HCT116 (cell line): Measurements from ENCODE around the gene FIP1L1. TPM values are rescaled to one million over a fixed set of nuclear protein-coding genes. Genes with fewer than 3 reads are reported as not detected.
"Not testable (repeated sequence)": the region's sequence is repeated elsewhere in the genome, so short reads cannot be mapped to it uniquely, and the experiment has no call there.

Source experiments
- ATAC-seq: fragments of 200-7000 bp; cut with Tn5 transposase; 2 replicates; pipeline ENCODE4 v1.9.1; 2020; ENCODE audit warnings: mild to moderate bottlenecking, moderate library complexity
- BruUV-seq: library from RNA; stranded (reverse); fragments of 400-500 nt; replicated peaks from 2 replicates; lab custom pipeline; 2021; lab: Mats Ljungman, UMichigan
- CTCF ChIA-PET: fragments of 300-600 bp; sonication (Branson Sonifier 250); formaldehyde crosslinking; loops from one replicate; lab custom pipeline; 2021; ENCODE audit warnings: antibody characterized with exemption; lab: Charles Lee
- POLR2A ChIA-PET: fragments of 300-600, 350-600 bp; sonication (Branson Sonifier 250); formaldehyde crosslinking; loops from one replicate; lab custom pipeline; 2021; ENCODE audit warnings: antibody characterized with exemption; lab: Charles Lee
- RAD21 ChIA-PET, 2 experiments: fragments of 300-600 bp; sonication (Branson Sonifier 250); formaldehyde crosslinking; loops; one replicate each; lab custom pipeline; 2023; ENCODE audit warnings: low total read pairs in 2 of 2; ENCODE audit not compliant: uncharacterized antibody in 2 of 2, unreplicated experiment in 2 of 2, low non-redundant PET in 1 of 2; lab: Charles Lee
- DNase-seq: peaks from one replicate; pipeline ENCODE4 v3.0.0-alpha.2; 2010; ENCODE audit warnings: low read depth, low spot score
- H2AFZ ChIP-seq: fragments of 200-600 bp; shearing (Covaris generic), sonication (generic); 2 replicates; pipeline ENCODE4 v1.6.1; 2017; ENCODE audit warnings: low read depth, mixed run types, mixed read lengths, antibody characterized with exemption, low read length; ENCODE audit not compliant: poor library complexity, severe bottlenecking
- H3K27ac ChIP-seq: 2 replicates; pipeline ENCODE4 v1.5.1; 2012; ENCODE audit warnings: low read depth, low read length
- H3K27me3 ChIP-seq: fragments of 200-600 bp; sonication (generic); 2 replicates; pipeline ENCODE4 v1.6.1; 2016; ENCODE audit warnings: mixed run types, low read length, mixed read lengths; ENCODE audit not compliant: insufficient read depth
- H3K36me3 ChIP-seq, 2 experiments: fragments of 200-500 bp in 1 of 2; fragments of 200-600 bp in 1 of 2; sonication (Bioruptor generic) in 1 of 2; sonication (generic) in 1 of 2; 2 replicates each; pipeline versions ENCODE4 v1.5.1 to v1.6.1; 2014 to 2016; ENCODE audit warnings: low read length in 2 of 2, inconsistent platforms in 1 of 2, mixed read lengths in 1 of 2, mixed run types in 1 of 2; ENCODE audit not compliant: insufficient read depth in 2 of 2, control insufficient read depth in 1 of 2
- H3K4me1 ChIP-seq, 2 experiments: fragments of 200-600 bp in 1 of 2; sonication (generic) in 1 of 2; 2 replicates each; pipeline versions ENCODE4 v1.5.1 to v1.6.1; 2012 to 2017; ENCODE audit warnings: low read length in 2 of 2, inconsistent platforms in 1 of 2, mild to moderate bottlenecking in 1 of 2, mixed read lengths in 1 of 2, mixed run types in 1 of 2, moderate library complexity in 1 of 2; ENCODE audit not compliant: insufficient read depth in 2 of 2, control insufficient read depth in 1 of 2
- H3K4me2 ChIP-seq: fragments of 200-600 bp; sonication (generic); 2 replicates; pipeline ENCODE4 v1.6.1; 2017; ENCODE audit warnings: mixed run types, low read length, mixed read lengths
- H3K4me3 ChIP-seq, 2 experiments: fragments of 200-600 bp in 1 of 2; sonication (generic) in 1 of 2; replicated peaks in 1 of 2; 2 replicates each; pipeline ENCODE4 v1.5.1; 2011 to 2016; ENCODE audit warnings: low read length in 2 of 2, control low read depth in 1 of 2, low read depth in 1 of 2, mild to moderate bottlenecking in 1 of 2, mixed read lengths in 1 of 2, mixed run types in 1 of 2
- H3K79me2 ChIP-seq: fragments of 200-600 bp; sonication (generic); 2 replicates; pipeline ENCODE4 v1.6.1; 2017; ENCODE audit warnings: mild to moderate bottlenecking, mixed run types, low read length, moderate library complexity, mixed read lengths; ENCODE audit not compliant: insufficient read depth
- H3K9ac ChIP-seq: fragments of 200-600 bp; sonication (generic); 2 replicates; pipeline ENCODE4 v1.6.1; 2016; ENCODE audit warnings: low read length, mixed read lengths
- H3K9me2 ChIP-seq: fragments of 200-600 bp; sonication (generic), shearing (Covaris generic); 2 replicates; pipeline ENCODE4 v1.6.1; 2017; ENCODE audit warnings: mixed run types, mild to moderate bottlenecking, moderate library complexity; ENCODE audit not compliant: insufficient read depth
- H3K9me3 ChIP-seq, 2 experiments: fragments of 200-500 bp in 1 of 2; fragments of 200-600 bp in 1 of 2; sonication (Bioruptor generic) in 1 of 2; sonication (generic) in 1 of 2; 2 replicates each; pipeline ENCODE4 v1.6.1; 2014 to 2017; ENCODE audit warnings: low read length in 2 of 2, mixed read lengths in 2 of 2, inconsistent platforms in 1 of 2, low read depth in 1 of 2, mild to moderate bottlenecking in 1 of 2, mixed run types in 1 of 2, moderate library complexity in 1 of 2; ENCODE audit not compliant: control insufficient read depth in 1 of 2, insufficient read depth in 1 of 2
- H4K20me1 ChIP-seq: fragments of 200-600 bp; sonication (generic), shearing (Covaris generic); 2 replicates; pipeline ENCODE4 v1.6.1; 2017; ENCODE audit warnings: mixed run types, mild to moderate bottlenecking, moderate library complexity; ENCODE audit not compliant: insufficient read depth
- ELF1 ChIP-seq: IDR thresholded peaks from 2 replicates; pipeline ENCODE4 v1.6.1; 2012; ENCODE audit warnings: low read depth, borderline replicate concordance
- POLR2A ChIP-seq: IDR thresholded peaks from 2 replicates; pipeline ENCODE4 v1.7.0; 2011; ENCODE audit warnings: borderline replicate concordance; ENCODE audit not compliant: insufficient read depth, insufficient read length; ENCODE audit errors: extremely low read depth
- YY1 ChIP-seq: IDR thresholded peaks from 2 replicates; pipeline ENCODE4 v1.6.1; 2011; ENCODE audit warnings: low read length, low read depth, moderate library complexity, mild to moderate bottlenecking; ENCODE audit not compliant: insufficient replicate concordance; ENCODE audit errors: extremely low read depth
- ZFX ChIP-seq: fragments of 450-650 bp; IDR thresholded peaks from 2 replicates; pipeline ENCODE4 v1.6.1; 2017
- ZNF274 ChIP-seq: fragments of 200-500 bp; sonication (Bioruptor generic); IDR thresholded peaks from 2 replicates; pipeline ENCODE4 v1.6.1; 2014; ENCODE audit warnings: mild to moderate bottlenecking, low read depth, low read length, inconsistent platforms
- intact Hi-C: fragments of 100-400 bp; cut with micrococcal nuclease; formaldehyde crosslinking; loops from 2 replicates; pipeline ENCODE4 v1.10.0; 2022
- total RNA-seq: library from RNA; stranded (reverse); gene quantifications from one replicate; pipeline ENCODE4 v1.2.1, GENCODE V29; 2021; ENCODE audit not compliant: unreplicated experiment
- TF ChIP-seq, protein P1 (sequence below): IDR thresholded peaks from 2 replicates; pipeline ENCODE4 v1.6.1; 2012; ENCODE audit warnings: low read depth

The FIP1L1 gene
- total RNA-seq, 1 experiment from 2014 or later = 63.6 TPM

DNA sequence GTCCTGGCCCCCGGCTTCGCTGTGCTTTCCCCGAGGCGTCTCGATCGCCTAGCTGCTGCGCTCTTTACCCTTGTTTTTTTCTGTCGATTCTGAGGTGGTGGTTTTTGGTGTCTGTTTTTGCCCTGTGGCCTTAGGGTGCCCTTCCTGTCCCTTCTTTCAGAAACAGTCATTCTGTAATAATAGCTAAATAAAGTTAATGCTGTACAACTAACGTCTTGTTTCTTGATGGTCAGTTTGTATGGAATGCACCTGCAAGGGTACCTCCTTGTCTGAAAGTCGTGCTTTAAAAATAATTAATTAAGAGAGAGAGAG is 686 bp downstream of the FIP1L1 start:
- Histone ChIP-seq H4K20me1 (peaks cover 11% of the 10 kb centered on the region; the same call in 1 of the 2 replicates), H3K4me3 (peak overlapping the region; percentile 78 to 88), H3K27ac (peak overlapping the region; percentile 70), H3K4me1 (peaks cover 6 to 16% of the 10 kb centered on the region in 2 experiments; a peak in 3 of 4 replicates), H3K36me3 (peaks cover 5 to 23% of the 10 kb centered on the region in 2 experiments), H3K4me2 (peak overlapping the region; percentile 88), H3K9me2 (no peaks in the 10 kb centered on the region), H2AFZ (no peak overlapping the region), H3K79me2 (peaks cover 56% of the 10 kb centered on the region), H3K27me3 (no peaks in the 10 kb centered on the region), H3K9me3 (no peaks in the 10 kb centered on the region), H3K9ac (peak overlapping the region; percentile 91)
- DNase-seq = no peak
- TF ChIP-seq ZFX (peak; percentile 75), POLR2A (no peak)
- TF ChIP-seq, protein P1, sequence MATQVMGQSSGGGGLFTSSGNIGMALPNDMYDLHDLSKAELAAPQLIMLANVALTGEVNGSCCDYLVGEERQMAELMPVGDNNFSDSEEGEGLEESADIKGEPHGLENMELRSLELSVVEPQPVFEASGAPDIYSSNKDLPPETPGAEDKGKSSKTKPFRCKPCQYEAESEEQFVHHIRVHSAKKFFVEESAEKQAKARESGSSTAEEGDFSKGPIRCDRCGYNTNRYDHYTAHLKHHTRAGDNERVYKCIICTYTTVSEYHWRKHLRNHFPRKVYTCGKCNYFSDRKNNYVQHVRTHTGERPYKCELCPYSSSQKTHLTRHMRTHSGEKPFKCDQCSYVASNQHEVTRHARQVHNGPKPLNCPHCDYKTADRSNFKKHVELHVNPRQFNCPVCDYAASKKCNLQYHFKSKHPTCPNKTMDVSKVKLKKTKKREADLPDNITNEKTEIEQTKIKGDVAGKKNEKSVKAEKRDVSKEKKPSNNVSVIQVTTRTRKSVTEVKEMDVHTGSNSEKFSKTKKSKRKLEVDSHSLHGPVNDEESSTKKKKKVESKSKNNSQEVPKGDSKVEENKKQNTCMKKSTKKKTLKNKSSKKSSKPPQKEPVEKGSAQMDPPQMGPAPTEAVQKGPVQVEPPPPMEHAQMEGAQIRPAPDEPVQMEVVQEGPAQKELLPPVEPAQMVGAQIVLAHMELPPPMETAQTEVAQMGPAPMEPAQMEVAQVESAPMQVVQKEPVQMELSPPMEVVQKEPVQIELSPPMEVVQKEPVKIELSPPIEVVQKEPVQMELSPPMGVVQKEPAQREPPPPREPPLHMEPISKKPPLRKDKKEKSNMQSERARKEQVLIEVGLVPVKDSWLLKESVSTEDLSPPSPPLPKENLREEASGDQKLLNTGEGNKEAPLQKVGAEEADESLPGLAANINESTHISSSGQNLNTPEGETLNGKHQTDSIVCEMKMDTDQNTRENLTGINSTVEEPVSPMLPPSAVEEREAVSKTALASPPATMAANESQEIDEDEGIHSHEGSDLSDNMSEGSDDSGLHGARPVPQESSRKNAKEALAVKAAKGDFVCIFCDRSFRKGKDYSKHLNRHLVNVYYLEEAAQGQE = no peak
- ChIA-PET CTCF (no interaction called here), RAD21 (no interaction called here), POLR2A (no interaction called here)
- intact Hi-C loops = no loop called here
- no TSS peak for BruUV-seq
- ATAC-seq = no peak

DNA sequence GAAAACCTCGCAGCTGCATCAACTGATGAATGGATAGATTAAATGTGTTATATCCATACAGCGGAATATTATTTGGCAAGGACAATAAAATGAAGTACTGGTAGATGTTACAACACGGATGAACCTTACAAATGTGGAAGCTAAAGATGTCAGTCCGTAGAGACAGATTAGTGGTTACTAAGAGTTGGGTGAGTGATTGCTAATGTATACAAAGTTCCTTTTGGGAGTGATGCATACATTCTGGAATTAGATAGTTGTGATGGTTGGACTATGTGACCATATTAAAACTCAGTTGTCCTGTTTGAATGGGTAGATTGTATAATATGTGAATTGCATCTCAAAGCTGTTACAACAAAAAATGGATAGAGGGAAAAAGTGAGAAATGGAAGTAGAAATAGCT is 2.8 kb downstream of the FIP1L1 start:
- no peak overlapping the region for H3K27ac ChIP-seq
- no peak overlapping the region for H3K9ac ChIP-seq
- H2AFZ ChIP-seq = no peak overlapping the region
- H3K4me1 ChIP-seq = peaks cover 6 to 16% of the 10 kb centered on the region in 2 experiments; a peak in 3 of 4 replicates
- no peak overlapping the region for H3K4me2 ChIP-seq
- intact Hi-C loops = no loop called here
- no TSS peak for BruUV-seq
- peaks cover 71% of the 10 kb centered on the region for H3K79me2 ChIP-seq
- no peak overlapping the region for H3K4me3 ChIP-seq
- ChIA-PET CTCF (no interaction called here), POLR2A (interaction anchor here (1.1 kb wide), 1 partner anchor 12 kb away, joined by 3 read pairs; no protein-coding TSS in a partner anchor), RAD21 (no interaction called here)
- no peaks in the 10 kb centered on the region for H3K9me2 ChIP-seq
- DNase-seq (no peak), ATAC-seq (no peak)
- TF ChIP-seq ELF1 = no peak
- no peak for TF ChIP-seq ZNF274
- TF ChIP-seq YY1 = no peak
- no peak for TF ChIP-seq POLR2A
- H3K36me3 ChIP-seq = peaks cover 16 to 31% of the 10 kb centered on the region in 2 experiments
- H3K9me3 ChIP-seq = no peaks in the 10 kb centered on the region
- H4K20me1 ChIP-seq = peaks cover 14% of the 10 kb centered on the region; the same call in 1 of the 2 replicates
- H3K27me3 ChIP-seq = no peaks in the 10 kb centered on the region

DNA sequence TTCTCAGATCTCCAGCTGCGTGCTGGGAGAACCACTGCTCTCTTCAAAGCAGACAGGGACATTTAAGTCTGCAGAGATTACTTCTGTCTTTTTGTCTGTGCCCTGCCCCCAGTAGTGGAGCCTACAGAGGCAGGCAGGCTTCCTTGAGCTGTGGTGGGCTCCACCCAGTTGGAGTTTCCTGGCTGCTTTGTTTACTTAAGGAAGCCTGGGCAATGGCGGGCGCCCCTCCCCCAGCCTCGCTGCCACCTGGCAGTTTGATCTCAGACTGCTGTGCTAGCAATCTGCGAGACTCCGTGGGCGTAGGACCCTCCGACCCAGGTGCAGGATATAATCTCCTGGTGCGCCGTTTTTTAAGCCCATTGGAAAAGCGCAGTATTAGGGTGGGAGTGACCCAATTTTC is 32.0 kb downstream of the FIP1L1 start:
- POLR2A ChIA-PET, DNase-seq, H3K27me3 ChIP-seq, H3K9ac ChIP-seq, H3K36me3 ChIP-seq, H3K4me1 ChIP-seq, CTCF ChIA-PET, H3K4me2 ChIP-seq, BruUV-seq, ATAC-seq, H3K9me3 ChIP-seq, H3K4me3 ChIP-seq, H3K27ac ChIP-seq, RAD21 ChIA-PET, H2AFZ ChIP-seq, H3K9me2 ChIP-seq, H4K20me1 ChIP-seq, intact Hi-C loops: not testable (repeated sequence)
- peaks cover 45% of the 10 kb centered on the region for H3K79me2 ChIP-seq
